IgD-negative memory B cell (primary cell): ENCODE measurements around the gene GLIPR1L2. TPM values are rescaled to one million over a fixed set of nuclear protein-coding genes. Genes with fewer than 3 reads are reported as not detected.

ENCODE experiments used
- H3K27ac Mint-ChIP-seq, 3 donors: one replicate each; pipeline ENCODE4 v1.8.0; 2020 to 2022; ENCODE audit warnings: mild to moderate bottlenecking in 3 of 3, mixed read lengths in 3 of 3, moderate library complexity in 1 of 3
- H3K27me3 Mint-ChIP-seq: one replicate; pipeline ENCODE4 v1.8.0; 2021; ENCODE audit warnings: mixed read lengths
- H3K36me3 Mint-ChIP-seq: one replicate; pipeline ENCODE4 v1.8.0; 2020; ENCODE audit warnings: mild to moderate bottlenecking, mixed read lengths
- H3K4me1 Mint-ChIP-seq, 3 donors: one replicate each; pipeline ENCODE4 v1.8.0; 2020 to 2022; ENCODE audit warnings: mixed read lengths in 3 of 3, mild to moderate bottlenecking in 1 of 3
- H3K4me3 Mint-ChIP-seq, 4 donors: one replicate each; pipeline ENCODE4 v1.8.0; 2020 to 2022; ENCODE audit warnings: mild to moderate bottlenecking in 4 of 4, mixed read lengths in 4 of 4, moderate library complexity in 3 of 4
- H3K9me3 Mint-ChIP-seq, 3 donors: one replicate each; pipeline ENCODE4 v1.8.0; 2020 to 2021; ENCODE audit warnings: mixed read lengths in 3 of 3, mild to moderate bottlenecking in 1 of 3
- polyA plus RNA-seq: library from polyadenylated mRNA; unstranded; fragments of 300-500 nt; fragmentation: Illumina TruSeq; gene quantifications from one replicate; pipeline ENCODE4 v1.2.3, GENCODE V29; 2021

The GLIPR1L2 gene
- polyA plus RNA-seq, 1 donor from 2014 or later = 1.6 TPM

- Mint-ChIP-seq H3K9me3 (peaks cover 0 to 2% (median 0%) of the 10 kb centered on the region in 3 donors), H3K4me1 (peaks cover 32 to 59% (median 47%) of the 10 kb centered on the region in 3 donors), H3K36me3 (no peaks in the 10 kb centered on the region), H3K4me3 (peak overlapping the region in 1 of 4 donors; percentile 13), H3K27ac (peak overlapping the region in 2 of 3 donors; percentile 18 to 54), H3K27me3 (no peaks in the 10 kb centered on the region)
Measured at GRCh38 chr12:75477137-75477536, 86.2 kb downstream of the GLIPR1L2 start.

GRCh38 chr12:75478116-75478794, 87.4 kb downstream of the GLIPR1L2 start:
- peak overlapping the region; percentile 18 to 100 (median 77) for H3K4me3 Mint-ChIP-seq
- H3K4me1 Mint-ChIP-seq = peaks cover 34 to 61% (median 48%) of the 10 kb centered on the region in 3 donors
- peak overlapping the region; percentile 97 to 99 (median 98) for H3K27ac Mint-ChIP-seq
- no peaks in the 10 kb centered on the region for H3K36me3 Mint-ChIP-seq
- peaks cover 0 to 2% (median 0%) of the 10 kb centered on the region in 3 donors for H3K9me3 Mint-ChIP-seq
- H3K27me3 Mint-ChIP-seq = no peaks in the 10 kb centered on the region

GRCh38 chr12:75479963-75480461, 89.1 kb downstream of the GLIPR1L2 start:
- Mint-ChIP-seq H3K4me3 (peak overlapping the region; percentile 96 to 100 (median 100)), H3K4me1 (peaks cover 46 to 66% (median 59%) of the 10 kb centered on the region in 3 donors), H3K36me3 (no peaks in the 10 kb centered on the region), H3K9me3 (peaks cover 0 to 1% (median 0%) of the 10 kb centered on the region in 3 donors), H3K27me3 (no peaks in the 10 kb centered on the region), H3K27ac (peak overlapping the region; percentile 97 to 99 (median 98))

GRCh38 chr12:75480469-75480949, 89.6 kb downstream of the GLIPR1L2 start, which contains the start of gene GLIPR1:
Gene GLIPR1, plus strand, starts transcription at chr12:75480755. Its CDS starts 126 bp downstream, at chr12:75480881.
- Mint-ChIP-seq H3K9me3 (peaks cover 0 to 1% (median 0%) of the 10 kb centered on the region in 3 donors), H3K36me3 (no peaks in the 10 kb centered on the region), H3K27ac (peak within 1 kb of the TSS; percentile 97 to 99 (median 98)), H3K27me3 (no peaks in the 10 kb centered on the region), H3K4me3 (peak within 1 kb of the TSS; percentile 96 to 100 (median 100)), H3K4me1 (peaks cover 46 to 68% (median 62%) of the 10 kb centered on the region in 3 donors)

GRCh38 chr12:75481013-75481705, 90.3 kb downstream of the GLIPR1L2 start:
- no peaks in the 10 kb centered on the region for H3K36me3 Mint-ChIP-seq
- H3K27me3 Mint-ChIP-seq = no peaks in the 10 kb centered on the region
- H3K9me3 Mint-ChIP-seq = peaks cover 0 to 1% (median 0%) of the 10 kb centered on the region in 3 donors
- H3K27ac Mint-ChIP-seq = peak overlapping the region; percentile 97 to 99 (median 98)
- H3K4me1 Mint-ChIP-seq = peaks cover 46 to 67% (median 66%) of the 10 kb centered on the region in 3 donors
- peak overlapping the region; percentile 96 to 100 (median 100) for H3K4me3 Mint-ChIP-seq

DNA sequence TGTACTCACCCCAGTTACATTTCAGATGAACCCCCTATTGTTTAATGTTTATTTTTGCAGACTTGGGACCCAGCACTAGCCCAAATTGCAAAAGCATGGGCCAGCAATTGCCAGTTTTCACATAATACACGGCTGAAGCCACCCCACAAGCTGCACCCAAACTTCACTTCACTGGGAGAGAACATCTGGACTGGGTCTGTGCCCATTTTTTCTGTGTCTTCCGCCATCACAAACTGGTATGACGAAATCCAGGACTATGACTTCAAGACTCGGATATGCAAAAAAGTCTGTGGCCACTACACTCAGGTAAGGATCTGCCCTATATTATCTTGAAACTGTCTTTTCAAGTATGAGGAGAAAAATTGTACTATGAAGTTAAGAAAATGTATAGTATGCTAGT, 90.9 kb downstream of the GLIPR1L2 start:
- no peaks in the 10 kb centered on the region for H3K36me3 Mint-ChIP-seq
- H3K27ac Mint-ChIP-seq = peak overlapping the region; percentile 84 to 99 (median 97)
- H3K9me3 Mint-ChIP-seq = peaks cover 0 to 1% (median 0%) of the 10 kb centered on the region in 3 donors
- H3K27me3 Mint-ChIP-seq = no peaks in the 10 kb centered on the region
- peak overlapping the region; percentile 96 to 100 (median 100) for H3K4me3 Mint-ChIP-seq
- H3K4me1 Mint-ChIP-seq = peaks cover 46 to 66% (median 64%) of the 10 kb centered on the region in 3 donors

Other genes starting within 250 kb of the GLIPR1L2 start
- not detected for gene KCNC2, start 181.2 kb upstream of the GLIPR1L2 start, polyA plus RNA-seq
- gene CAPS2, start 60.8 kb upstream of the GLIPR1L2 start, polyA plus RNA-seq = 1.5 TPM
- gene GLIPR1L1, start 56.4 kb upstream of the GLIPR1L2 start, polyA plus RNA-seq = not detected
- 147 TPM for gene GLIPR1, start 89.7 kb downstream of the GLIPR1L2 start, polyA plus RNA-seq
- 63.8 TPM for gene KRR1, start 120.5 kb downstream of the GLIPR1L2 start, polyA plus RNA-seq